ENCODE data around the gene CD37. TPM values are rescaled to one million over a fixed set of nuclear protein-coding genes. Genes with fewer than 3 reads are reported as not detected.

The CD37 gene
- total RNA-seq, 2 experiments from 2014 or later, result 182 to 189 TPM

DNA sequence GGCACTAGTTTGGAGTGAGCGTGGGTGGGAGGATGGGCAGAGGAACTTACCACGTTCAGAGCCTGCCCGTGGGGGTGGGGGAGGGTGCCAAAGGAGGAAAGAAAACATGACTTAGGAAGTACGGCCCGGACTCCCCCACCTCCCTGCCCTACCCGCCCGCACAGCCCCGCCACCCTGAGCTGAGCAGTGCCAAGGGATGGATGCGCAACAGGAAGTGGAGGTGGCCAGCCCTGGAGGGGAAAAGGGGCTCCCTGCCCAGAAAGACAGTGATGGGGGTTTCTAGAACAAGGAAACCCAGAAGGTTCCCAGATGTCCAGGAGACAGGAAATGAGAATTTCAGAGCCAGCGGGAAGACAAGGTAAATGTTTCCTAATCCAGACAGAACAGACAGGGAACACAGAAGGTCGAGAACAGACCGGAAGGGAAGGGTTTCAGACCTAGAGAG lies 20.7 kb downstream of the CD37 start:
- H3K27me3 Mint-ChIP-seq (ENCODE audit: low read depth), result peaks cover 3% of the 10 kb centered on the region
- intact Hi-C loops (cut with micrococcal nuclease), result no loop called here

DNA sequence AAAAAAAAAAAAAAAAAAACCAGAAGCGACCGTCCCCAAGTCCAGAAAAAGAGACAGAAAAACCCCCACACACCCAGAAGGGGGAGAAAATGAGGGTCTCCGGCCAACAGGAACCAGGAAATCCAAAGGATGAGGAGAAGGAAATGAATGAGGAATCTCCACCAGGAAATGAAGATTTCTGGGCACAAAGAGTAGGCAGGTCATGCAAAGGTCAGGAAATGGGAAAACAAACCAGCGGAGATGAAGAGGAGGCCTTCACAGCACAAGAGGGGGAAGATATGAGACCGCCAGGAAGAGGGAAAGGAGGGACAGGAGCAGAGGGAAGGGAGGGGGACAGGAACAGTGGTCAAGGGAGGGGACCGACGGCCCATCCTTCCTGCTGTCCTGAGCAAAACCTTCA lies 21.2 kb downstream of the CD37 start:
- Mint-ChIP-seq H3K36me3 (ENCODE audit: low read depth) (no peaks in the 10 kb centered on the region), H3K9me3 (no peaks in the 10 kb centered on the region), H3K4me1 (ENCODE audit: low read depth) (peaks cover 15% of the 10 kb centered on the region), H3K27ac (no peak overlapping the region), H3K4me3 (no peak overlapping the region), H3K27me3 (ENCODE audit: low read depth) (peaks cover 3% of the 10 kb centered on the region)
- CTCF ChIA-PET, result no interaction called here
- DNase-seq, result no peak
- intact Hi-C loops (cut with micrococcal nuclease), result no loop called here

More for the DNA sequence above, 20.7 kb downstream of the CD37 start:
- peak; percentile 35 for DNase-seq
- H3K4me3 Mint-ChIP-seq, result no peak overlapping the region
- no peak overlapping the region for H3K27ac Mint-ChIP-seq
- peaks cover 13% of the 10 kb centered on the region for H3K4me1 Mint-ChIP-seq (ENCODE audit: low read depth)
- no peaks in the 10 kb centered on the region for H3K36me3 Mint-ChIP-seq (ENCODE audit: low read depth)
- no peaks in the 10 kb centered on the region for H3K9me3 Mint-ChIP-seq
- CTCF ChIA-PET, result no interaction called here

DNA sequence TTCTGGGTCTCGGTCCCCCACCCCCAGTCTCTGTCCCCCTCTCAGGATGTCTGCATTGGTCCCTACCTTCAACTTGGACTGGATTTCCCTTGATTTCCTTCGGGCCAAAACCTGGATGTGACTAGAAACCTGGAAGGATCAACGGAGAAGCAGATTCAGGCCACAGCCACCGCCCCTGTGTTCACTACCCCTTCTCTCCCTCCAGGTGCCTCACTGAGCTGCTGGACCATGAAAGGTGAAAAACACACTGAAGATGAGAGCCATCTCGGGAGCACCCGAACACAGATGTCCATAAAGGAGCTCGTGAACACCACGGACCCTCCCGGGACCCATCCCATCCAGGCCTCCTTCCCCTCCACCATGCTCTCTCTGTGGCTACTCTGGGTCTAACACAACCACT lies 22.0 kb downstream of the CD37 start:
- CTCF ChIA-PET, result no interaction called here
- H3K27ac Mint-ChIP-seq, result no peak overlapping the region
- intact Hi-C loops (cut with micrococcal nuclease), result no loop called here

DNA sequence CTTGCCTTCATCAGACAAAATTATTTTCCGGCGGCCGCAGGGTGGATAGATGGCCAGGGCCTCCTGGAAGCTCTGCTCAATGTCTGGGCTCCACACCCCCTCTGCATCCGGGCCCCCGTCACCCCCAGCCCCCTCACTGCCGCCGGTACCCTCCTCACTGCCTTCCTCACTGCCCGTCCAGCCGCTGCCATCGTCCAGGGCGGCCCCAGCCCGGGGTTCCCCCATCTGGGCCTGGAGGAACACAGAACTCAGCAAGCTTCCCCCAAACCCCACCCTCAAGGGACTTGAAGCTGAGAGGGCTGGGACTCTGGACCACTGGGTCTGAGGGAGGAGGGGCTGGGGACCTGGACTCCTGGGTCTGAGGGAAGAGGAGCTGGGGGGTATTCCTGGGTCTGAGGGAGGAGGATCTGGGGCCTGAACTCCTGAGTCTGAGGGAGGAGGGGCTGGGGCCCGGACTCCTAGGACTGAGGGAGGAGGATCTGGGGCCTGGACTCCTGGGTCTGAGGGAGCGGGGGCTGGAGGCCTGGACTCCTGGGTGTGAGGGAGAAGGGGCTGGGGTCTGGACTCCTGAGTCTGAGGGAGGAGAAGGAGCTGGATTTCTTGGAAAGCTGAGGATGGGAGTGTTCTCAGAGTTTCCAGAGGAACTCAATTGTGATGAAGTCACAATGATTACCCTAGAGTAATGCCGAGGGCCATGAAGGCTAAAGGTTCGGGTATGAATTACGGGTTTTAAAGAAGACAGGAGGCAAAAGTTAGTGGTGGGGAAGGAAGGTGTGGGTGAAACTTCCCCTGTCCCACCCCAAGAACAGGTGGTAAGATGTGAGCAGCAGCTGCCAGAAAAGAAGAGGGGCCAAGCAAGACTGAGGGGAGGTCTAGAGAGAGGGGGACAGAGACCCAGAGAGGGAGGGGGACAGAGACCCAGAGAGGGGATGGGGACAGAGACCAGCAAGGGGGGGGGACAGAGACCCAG lies 24.9 kb downstream of the CD37 start:
- DNase-seq, result no peak
- H3K4me1 Mint-ChIP-seq (ENCODE audit: low read depth), result peaks cover 24% of the 10 kb centered on the region
- peaks cover 12% of the 10 kb centered on the region for H3K27me3 Mint-ChIP-seq (ENCODE audit: low read depth)
- no peaks in the 10 kb centered on the region for H3K9me3 Mint-ChIP-seq
- H3K4me3 Mint-ChIP-seq, result no peak overlapping the region
- H3K27ac Mint-ChIP-seq, result no peak overlapping the region
- no peaks in the 10 kb centered on the region for H3K36me3 Mint-ChIP-seq (ENCODE audit: low read depth)
- intact Hi-C loops (cut with micrococcal nuclease), result no loop called here
- CTCF ChIA-PET, result interaction anchor here (0.5 to 1.3 kb wide), 4 partner anchors 10 to 85 kb away, joined by 4 to 5 read pairs (median 4); no protein-coding TSS in a partner anchor

More for the DNA sequence above, 22.0 kb downstream of the CD37 start:
- H3K36me3 Mint-ChIP-seq (ENCODE audit: low read depth), result no peaks in the 10 kb centered on the region
- H3K4me1 Mint-ChIP-seq (ENCODE audit: low read depth), result peaks cover 22% of the 10 kb centered on the region
- no peak overlapping the region for H3K4me3 Mint-ChIP-seq
- DNase-seq, result no peak
- H3K9me3 Mint-ChIP-seq, result no peaks in the 10 kb centered on the region
- H3K27me3 Mint-ChIP-seq (ENCODE audit: low read depth), result peaks cover 10% of the 10 kb centered on the region

DNA sequence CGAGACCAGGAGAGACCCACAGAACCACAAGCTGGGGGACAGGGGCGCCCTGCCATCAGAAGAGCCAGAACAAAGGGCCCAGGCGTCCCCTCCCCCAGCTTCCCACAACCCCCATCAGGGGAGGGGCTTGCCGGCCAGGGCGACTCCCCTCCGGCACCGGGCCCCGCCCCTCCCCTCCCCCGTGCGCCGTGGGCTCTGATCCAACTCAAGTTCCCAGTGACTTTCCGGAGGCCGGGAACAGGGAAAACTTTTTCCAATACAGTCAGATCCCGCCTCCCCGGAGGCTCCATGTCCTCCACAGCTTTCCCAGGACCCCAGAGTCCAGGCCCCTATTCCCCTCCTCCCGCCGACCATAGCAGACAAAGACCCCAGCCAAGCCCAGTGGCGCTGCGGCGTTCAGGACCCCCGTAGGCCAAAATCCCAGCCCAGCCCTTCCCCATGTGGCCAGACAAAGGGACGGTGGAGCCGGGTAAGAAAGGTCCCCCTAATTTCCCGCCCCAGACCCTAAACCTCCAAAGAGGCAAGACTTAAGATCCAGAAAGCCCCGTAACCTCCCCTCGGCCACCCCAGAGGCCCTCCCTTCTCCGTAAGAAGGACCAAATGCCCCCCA lies 26.3 kb downstream of the CD37 start:
- intact Hi-C loops (cut with micrococcal nuclease), result loop anchor here (2.0 kb wide), 1 partner anchor 27 kb away; the partner anchor contains the start of gene CD37
- Mint-ChIP-seq H3K4me1 (ENCODE audit: low read depth) (peaks cover 11% of the 10 kb centered on the region), H3K9me3 (no peaks in the 10 kb centered on the region), H3K27ac (no peak overlapping the region), H3K36me3 (ENCODE audit: low read depth) (no peaks in the 10 kb centered on the region), H3K4me3 (peak overlapping the region; percentile 34), H3K27me3 (ENCODE audit: low read depth) (peaks cover 10% of the 10 kb centered on the region)
- DNase-seq, result peak; percentile 24
- CTCF ChIA-PET, result no interaction called here

DNA sequence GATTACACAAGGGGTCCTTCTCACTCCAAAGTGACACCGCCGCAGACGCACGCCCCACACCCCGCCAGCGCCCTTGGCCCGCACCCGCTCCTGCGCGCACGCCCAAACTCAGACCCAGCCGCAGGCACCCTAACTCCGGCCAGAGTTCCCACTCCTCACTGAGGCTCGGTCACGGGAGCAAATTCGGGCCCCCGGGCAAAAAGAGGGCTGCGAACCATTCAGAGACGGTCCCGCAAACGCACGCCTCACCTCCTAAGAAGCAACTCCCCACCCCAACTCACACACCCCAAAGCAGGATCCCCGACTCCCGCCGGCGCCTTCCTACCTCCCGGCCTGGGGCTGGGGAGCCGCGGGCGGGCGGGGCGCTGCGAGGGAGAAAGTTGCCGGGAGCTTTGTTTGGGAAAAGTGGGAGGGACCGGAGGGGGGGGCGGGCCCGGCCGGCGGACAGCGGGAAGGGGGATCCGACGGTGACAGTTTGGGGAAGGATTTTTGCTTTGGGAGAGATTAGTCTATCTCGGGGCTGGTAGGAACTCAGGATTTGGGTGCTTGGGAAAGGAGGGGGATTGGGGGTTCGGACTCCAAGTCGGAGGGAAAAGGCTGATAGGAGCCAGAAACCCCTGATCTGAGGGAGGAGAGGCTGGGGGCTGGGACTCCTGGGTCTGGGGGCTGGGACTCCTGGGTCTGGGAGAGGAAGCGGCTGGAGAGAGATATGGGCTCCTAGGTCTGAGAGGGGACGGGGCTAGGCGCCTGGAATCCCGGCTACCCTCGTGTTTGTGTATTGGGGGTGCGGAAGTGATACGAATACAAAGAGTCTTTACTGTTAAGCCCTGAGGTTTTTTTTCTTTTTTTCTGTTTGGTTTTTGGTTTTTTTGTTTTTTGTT lies 27.1 kb downstream of the CD37 start, which contains the start of gene TEAD2:
Gene TEAD2 (minus strand): TSS at position 369 of the 881 bp plus-strand sequence. CDS start 2,341 bp downstream, outside the sequence.
- DNase-seq, result no peak
- intact Hi-C loops (cut with micrococcal nuclease), result loop anchor here (2.0 kb wide), 1 partner anchor 27 kb away; the partner anchor contains the start of gene CD37
- CTCF ChIA-PET, result no interaction called here
- no peaks in the 10 kb centered on the region for H3K36me3 Mint-ChIP-seq (ENCODE audit: low read depth)
- H3K27me3 Mint-ChIP-seq (ENCODE audit: low read depth), result peaks cover 10% of the 10 kb centered on the region
- H3K4me3 Mint-ChIP-seq, result peak within 1 kb of the TSS; percentile 34
- H3K4me1 Mint-ChIP-seq (ENCODE audit: low read depth), result peaks cover 11% of the 10 kb centered on the region
- no peak within 1 kb of the TSS for H3K27ac Mint-ChIP-seq
- no peaks in the 10 kb centered on the region for H3K9me3 Mint-ChIP-seq

DNA sequence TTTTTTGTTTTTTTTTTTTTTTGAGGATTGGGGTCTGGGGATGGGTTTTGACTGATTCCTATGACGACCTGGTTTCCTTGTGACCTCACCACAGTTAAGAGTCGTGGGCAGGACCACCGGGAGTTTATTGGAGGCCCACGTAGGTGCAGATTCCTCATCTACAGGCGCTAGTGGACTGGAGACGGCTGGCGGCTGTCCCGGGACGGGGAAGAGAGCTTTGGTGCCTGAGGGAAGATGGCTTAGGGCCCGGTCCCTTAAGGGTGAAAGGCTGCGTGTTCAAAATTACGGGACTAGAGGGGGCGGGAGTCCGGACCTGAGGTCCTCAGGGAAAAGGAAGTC lies 27.7 kb downstream of the CD37 start:
- Mint-ChIP-seq H3K36me3 (ENCODE audit: low read depth) (no peaks in the 10 kb centered on the region), H3K27me3 (ENCODE audit: low read depth) (peaks cover 10% of the 10 kb centered on the region), H3K4me1 (ENCODE audit: low read depth) (peaks cover 11% of the 10 kb centered on the region), H3K4me3 (no peak overlapping the region), H3K27ac (no peak overlapping the region), H3K9me3 (no peaks in the 10 kb centered on the region)
- intact Hi-C loops (cut with micrococcal nuclease), result loop anchor here (2.0 kb wide), 1 partner anchor 28 kb away; the partner anchor contains the start of gene CD37
- CTCF ChIA-PET, result no interaction called here
- DNase-seq, result no peak

DNA sequence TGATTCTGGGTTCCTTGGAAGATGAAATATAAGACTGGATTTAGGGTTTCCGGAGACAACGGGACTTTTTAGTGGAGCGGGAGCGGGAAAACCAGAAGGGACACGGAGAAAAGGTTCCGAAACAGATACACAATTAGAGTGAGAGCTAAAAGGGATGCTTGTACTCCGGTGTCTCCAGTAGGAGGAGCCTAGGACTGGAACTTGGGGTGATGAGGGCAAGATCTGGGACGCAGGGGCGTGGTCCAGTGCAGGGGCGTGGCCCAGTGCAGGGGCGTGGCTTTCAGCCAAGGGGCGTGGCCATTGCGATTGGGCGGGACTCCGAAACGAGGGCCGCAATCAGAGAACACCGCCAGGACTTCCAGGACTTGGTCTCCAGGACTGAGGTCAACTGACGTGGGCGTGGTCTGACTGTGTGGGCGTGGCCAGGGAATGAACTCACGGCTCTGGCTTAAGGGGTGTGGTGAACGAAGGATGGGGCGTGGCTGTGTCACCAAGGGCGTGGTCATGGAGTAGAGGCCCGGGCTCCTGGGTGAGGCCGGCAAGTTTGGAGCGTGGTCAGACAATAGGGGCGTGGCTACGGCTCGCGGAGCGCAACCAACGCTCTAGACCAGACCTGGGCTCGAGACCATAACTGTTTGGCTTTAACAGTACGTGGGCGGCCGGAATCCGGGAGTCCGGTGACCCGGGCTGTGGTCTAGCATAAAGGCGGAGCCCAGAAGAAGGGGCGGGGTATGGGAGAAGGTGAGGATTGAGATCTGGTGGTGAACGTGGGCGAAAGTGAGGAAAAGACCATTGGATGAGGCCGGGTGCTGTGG lies 28.3 kb downstream of the CD37 start, which contains the start of gene DKKL1:
Gene DKKL1 (plus strand): TSS at position 610 of the 815 bp plus-strand sequence. CDS start 122 bp downstream, at position 732.
- CTCF ChIA-PET, result no interaction called here
- H3K9me3 Mint-ChIP-seq, result no peaks in the 10 kb centered on the region
- H3K4me1 Mint-ChIP-seq (ENCODE audit: low read depth), result peaks cover 11% of the 10 kb centered on the region
- intact Hi-C loops (cut with micrococcal nuclease), result loop anchor here (2.0 kb wide), 1 partner anchor 29 kb away; the partner anchor contains the start of gene CD37
- peak within 1 kb of the TSS; percentile 13 for H3K4me3 Mint-ChIP-seq
- peak; percentile 92 for DNase-seq
- peaks cover 1% of the 10 kb centered on the region for H3K36me3 Mint-ChIP-seq (ENCODE audit: low read depth)
- no peak within 1 kb of the TSS for H3K27ac Mint-ChIP-seq
- H3K27me3 Mint-ChIP-seq (ENCODE audit: low read depth), result peaks cover 10% of the 10 kb centered on the region

DNA sequence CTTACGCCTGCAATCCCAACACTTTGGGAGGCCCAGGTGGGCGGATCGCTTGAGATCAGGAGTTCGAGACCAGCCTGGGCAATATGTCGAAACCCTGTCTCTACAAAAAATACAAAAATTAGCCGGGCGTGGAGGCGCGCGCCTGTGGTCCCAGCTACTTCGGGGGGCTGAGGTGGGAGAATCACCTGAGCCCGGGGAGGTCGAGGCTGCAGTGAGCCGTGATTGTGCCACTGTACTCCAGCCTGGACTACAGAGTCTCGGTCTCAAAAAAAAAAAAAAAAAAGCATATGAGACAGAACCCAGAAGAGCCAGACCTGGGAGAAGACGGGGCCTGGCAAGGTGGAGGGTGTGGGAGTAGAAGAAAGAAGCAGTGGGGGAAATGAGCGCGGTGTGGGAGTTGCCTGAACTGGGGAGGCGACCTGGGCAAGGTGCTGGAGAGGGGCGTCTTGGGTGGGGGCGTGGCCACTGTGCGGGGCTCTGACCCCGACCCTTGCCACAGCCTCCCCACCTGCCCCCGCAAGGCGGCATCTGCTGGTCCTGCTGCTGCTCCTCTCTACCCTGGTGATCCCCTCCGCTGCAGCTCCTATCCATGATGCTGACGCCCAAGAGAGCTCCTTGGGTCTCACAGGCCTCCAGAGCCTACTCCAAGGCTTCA lies 29.0 kb downstream of the CD37 start:
- Mint-ChIP-seq H3K36me3 (ENCODE audit: low read depth) (peaks cover 1% of the 10 kb centered on the region), H3K27me3 (ENCODE audit: low read depth) (peaks cover 10% of the 10 kb centered on the region), H3K9me3 (peaks cover 4% of the 10 kb centered on the region), H3K27ac (no peak overlapping the region), H3K4me1 (ENCODE audit: low read depth) (peaks cover 11% of the 10 kb centered on the region), H3K4me3 (no peak overlapping the region)
- CTCF ChIA-PET, result no interaction called here
- intact Hi-C loops (cut with micrococcal nuclease), result no loop called here
- no peak for DNase-seq

DNA sequence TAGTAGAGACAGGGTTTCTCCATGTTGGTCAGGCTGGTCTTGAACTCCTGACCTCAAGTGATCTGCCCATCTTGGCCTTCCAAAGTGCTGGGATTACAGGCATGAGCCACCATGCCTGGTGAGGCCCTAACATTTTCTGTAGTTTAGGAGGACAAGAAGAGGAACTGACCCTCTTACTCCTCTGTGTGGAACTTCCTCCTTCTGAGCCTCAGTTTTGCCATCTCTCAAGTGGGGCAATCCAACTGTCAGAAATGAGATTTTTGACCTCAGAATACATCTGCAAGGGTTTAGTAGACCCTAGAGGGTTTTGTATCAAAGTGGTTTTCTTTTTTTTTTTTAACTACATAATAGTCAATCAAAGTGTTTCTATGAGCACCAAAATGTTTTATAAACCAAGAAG lies 30.9 kb downstream of the CD37 start:
- H3K27ac Mint-ChIP-seq, result no peak overlapping the region
- peaks cover 4% of the 10 kb centered on the region for H3K36me3 Mint-ChIP-seq (ENCODE audit: low read depth)
- CTCF ChIA-PET, result interaction anchor here (0.6 kb wide), 1 partner anchor 141 kb away, joined by 5 read pairs; no protein-coding TSS in a partner anchor
- DNase-seq, result no peak
- H3K4me3 Mint-ChIP-seq, result no peak overlapping the region
- H3K27me3 Mint-ChIP-seq (ENCODE audit: low read depth), result peaks cover 12% of the 10 kb centered on the region
- H3K4me1 Mint-ChIP-seq (ENCODE audit: low read depth), result peaks cover 11% of the 10 kb centered on the region
- peaks cover 7% of the 10 kb centered on the region for H3K9me3 Mint-ChIP-seq
- intact Hi-C loops (cut with micrococcal nuclease), result no loop called here
